OCI-LY1 (cell line): ENCODE data around the gene CAMTA1.

Experiments
- CTCF ChIP-seq: fragments of 200-600 bp; sonication (generic), shearing (Covaris generic); IDR thresholded peaks from 2 replicates; pipeline ENCODE4 v1.5.1; 2017; ENCODE audit warnings: mild to moderate bottlenecking, antibody characterized with exemption, low read length, moderate library complexity, mixed read lengths
- EZH2 ChIP-seq: fragments of 200-600 bp; sonication (generic), shearing (Covaris generic); IDR thresholded peaks from 2 replicates; pipeline ENCODE4 v1.8.0; 2017; ENCODE audit warnings: borderline replicate concordance, mixed run types, mild to moderate bottlenecking, antibody characterized with exemption, low read length, moderate library complexity, mixed read lengths

- TF ChIP-seq CTCF (no peak), EZH2 (no peak)
Measured at GRCh38 chr1:6795661-6796060, 10.4 kb downstream of the CAMTA1 start.
